ENCODE results near the gene SAFB2. TPM values are rescaled to one million over a fixed set of nuclear protein-coding genes. Genes with fewer than 3 reads are reported as not detected.

Gene SAFB2
- total and polyA plus RNA-seq, 8 donors = 35.0 to 112 (median 44.2) TPM

GRCh38 chr19:5553892-5554291, 68.7 kb downstream of the SAFB2 start:
- TF ChIP-seq CTCF (IDR thresholded peaks at IDR 0.05) = no peak
- 40 to 48% methylated on average over 9 of the region's 9 CpGs for WGBS, 2 donors
- Histone ChIP-seq H3K27me3 (no peaks in the 10 kb centered on the region), H3K4me1 (no peaks in the 10 kb centered on the region), H3K27ac (no peak overlapping the region), H3K36me3 (no peaks in the 10 kb centered on the region), H3K4me3 (no peak overlapping the region), H3K9me3 (no peaks in the 10 kb centered on the region)
- DNase-seq (no peak), FAIRE-seq (no peak), ATAC-seq (no peak)
- intact Hi-C loops (cut with DNase I) = no loop called here

GRCh38 chr19:5547881-5548280, 74.7 kb downstream of the SAFB2 start:
- Histone ChIP-seq H3K36me3 (no peaks in the 10 kb centered on the region), H3K9me3 (no peaks in the 10 kb centered on the region), H3K27me3 (no peaks in the 10 kb centered on the region), H3K4me1 (no peaks in the 10 kb centered on the region), H3K4me3 (no peak overlapping the region), H3K27ac (no peak overlapping the region)
- WGBS, 2 donors = 29 to 38% methylated on average over 8 of the region's 8 CpGs
- DNase-seq = no peak
- FAIRE-seq = no peak
- intact Hi-C loops (cut with DNase I) = no loop called here
- no peak for TF ChIP-seq CTCF (IDR thresholded peaks at IDR 0.05)
- ATAC-seq = peak in 1 of 4 donors; percentile 41

GRCh38 chr19:5545984-5546383, 76.6 kb downstream of the SAFB2 start:
- no peaks in the 10 kb centered on the region for H3K36me3 ChIP-seq
- no peaks in the 10 kb centered on the region for H3K9me3 ChIP-seq
- intact Hi-C loops (cut with DNase I) = no loop called here
- no peak for TF ChIP-seq CTCF (IDR thresholded peaks at IDR 0.05)
- H3K4me3 ChIP-seq = no peak overlapping the region
- FAIRE-seq (no peak), ATAC-seq (no peak), DNase-seq (no peak)
- no peaks in the 10 kb centered on the region for H3K4me1 ChIP-seq
- H3K27ac ChIP-seq = no peak overlapping the region
- H3K27me3 ChIP-seq = no peaks in the 10 kb centered on the region
- WGBS, 2 donors = 77 to 82% methylated on average over 4 of the region's 4 CpGs

- Histone ChIP-seq H3K4me3 (no peak overlapping the region), H3K36me3 (no peaks in the 10 kb centered on the region), H3K4me1 (no peaks in the 10 kb centered on the region), H3K9me3 (no peaks in the 10 kb centered on the region), H3K27me3 (no peaks in the 10 kb centered on the region), H3K27ac (no peak overlapping the region)
- 76 to 89% methylated on average over 5 of the region's 5 CpGs for WGBS, 2 donors
- TF ChIP-seq CTCF (IDR thresholded peaks at IDR 0.05) = no peak
- intact Hi-C loops (cut with DNase I) = no loop called here
- no peak for ATAC-seq
- FAIRE-seq = no peak
- no peak for DNase-seq
Measured at GRCh38 chr19:5545051-5545450, 77.5 kb downstream of the SAFB2 start.

GRCh38 chr19:5542665-5543064, 79.9 kb downstream of the SAFB2 start:
- FAIRE-seq = no peak
- Histone ChIP-seq H3K27ac (no peak overlapping the region), H3K27me3 (no peaks in the 10 kb centered on the region), H3K9me3 (no peaks in the 10 kb centered on the region), H3K4me3 (no peak overlapping the region), H3K36me3 (no peaks in the 10 kb centered on the region), H3K4me1 (no peaks in the 10 kb centered on the region)
- 43 to 47% methylated on average over 8 of the region's 8 CpGs for WGBS, 2 donors
- no peak for ATAC-seq
- intact Hi-C loops (cut with DNase I) = no loop called here
- TF ChIP-seq CTCF (IDR thresholded peaks at IDR 0.05) = no peak
- DNase-seq = no peak

Data from pancreas (tissue), 10 donors.